GM18520 (cell line): ENCODE data around the gene ANKUB1.

ENCODE experiments used
- ATAC-seq: cut with Tn5 transposase; IDR thresholded peaks from one replicate; pipeline ENCODE4 v1.9.1; 2021; ENCODE audit not compliant: unreplicated experiment

ANKUB1 gene

GRCh38 chr3:149810846-149811245 is 18.5 kb upstream of the ANKUB1 start:
- no peak for ATAC-seq

- no peak for ATAC-seq
These were observed 17.3 kb upstream of the ANKUB1 start for GRCh38 chr3:149809699-149810098.

- ATAC-seq: no peak
These were observed 16.0 kb upstream of the ANKUB1 start for GRCh38 chr3:149808209-149808829.

GRCh38 chr3:149806171-149806778 is 13.9 kb upstream of the ANKUB1 start:
- no peak for ATAC-seq

- no peak for ATAC-seq
These were observed 9.3 kb upstream of the ANKUB1 start for GRCh38 chr3:149801639-149802038.

- no peak for ATAC-seq
These were observed 8.8 kb upstream of the ANKUB1 start for GRCh38 chr3:149801195-149801594.

- ATAC-seq: no peak
These were observed 8.3 kb upstream of the ANKUB1 start for GRCh38 chr3:149800693-149801092.

- no peak for ATAC-seq
These were observed 3.7 kb upstream of the ANKUB1 start for GRCh38 chr3:149796026-149796425.

GRCh38 chr3:149790698-149791097 is 1.7 kb downstream of the ANKUB1 start:
- ATAC-seq: no peak

- ATAC-seq: no peak
These were observed 2.1 kb downstream of the ANKUB1 start for GRCh38 chr3:149790268-149790667.

- no peak for ATAC-seq
These were observed 8.2 kb downstream of the ANKUB1 start for GRCh38 chr3:149784064-149784704.

GRCh38 chr3:149783576-149783975 is 8.8 kb downstream of the ANKUB1 start:
- no peak for ATAC-seq

- ATAC-seq: no peak
These were observed 10.6 kb downstream of the ANKUB1 start for GRCh38 chr3:149781741-149782140.

GRCh38 chr3:149781211-149781610 is 11.1 kb downstream of the ANKUB1 start:
- ATAC-seq: no peak

GRCh38 chr3:149777414-149778214 is 14.7 kb downstream of the ANKUB1 start:
- ATAC-seq: no peak

GRCh38 chr3:149776170-149776569 is 16.2 kb downstream of the ANKUB1 start:
- ATAC-seq: no peak

- no peak for ATAC-seq
These were observed 19.5 kb downstream of the ANKUB1 start for GRCh38 chr3:149772861-149773260.

GRCh38 chr3:149771652-149772271 is 20.6 kb downstream of the ANKUB1 start:
- ATAC-seq: no peak

GRCh38 chr3:149770246-149770645 is 22.1 kb downstream of the ANKUB1 start:
- ATAC-seq: no peak

- ATAC-seq: no peak
These were observed 23.6 kb downstream of the ANKUB1 start for GRCh38 chr3:149768704-149769103.

- no peak for ATAC-seq
These were observed 24.6 kb downstream of the ANKUB1 start for GRCh38 chr3:149767720-149768119.
